Activated gamma-delta T cell treated with Interleukin-2 at 50 U/mL for 16 hours (primary cell): ENCODE measurements around the gene ZNF212.
"Not testable (repeated sequence)": the region's sequence is repeated elsewhere in the genome, so short reads cannot be mapped to it uniquely, and the experiment has no call there.

Experiments used
- DNase-seq: peaks from one replicate; pipeline ENCODE4 v3.0.0-alpha.2; 2020

Gene ZNF212

GRCh38 chr7:149220534-149220933, 18.9 kb upstream of the ZNF212 start:
- DNase-seq, result no peak

GRCh38 chr7:149223176-149223575, 16.3 kb upstream of the ZNF212 start:
- DNase-seq, result no peak

- DNase-seq, result no peak
Observed at GRCh38 chr7:149223761-149224160, 15.7 kb upstream of the ZNF212 start.

- DNase-seq, result no peak
Observed at GRCh38 chr7:149224352-149224751, 15.1 kb upstream of the ZNF212 start.

GRCh38 chr7:149225106-149225505, 14.3 kb upstream of the ZNF212 start:
- DNase-seq, result no peak

GRCh38 chr7:149225656-149226055, 13.8 kb upstream of the ZNF212 start:
- DNase-seq, result no peak

GRCh38 chr7:149226366-149226765, 13.1 kb upstream of the ZNF212 start:
- DNase-seq, result not testable (repeated sequence)

- no peak for DNase-seq
Observed at GRCh38 chr7:149226840-149227494, 12.5 kb upstream of the ZNF212 start.

GRCh38 chr7:149228831-149229471, 10.5 kb upstream of the ZNF212 start:
- no peak for DNase-seq

GRCh38 chr7:149229526-149229925, 9.9 kb upstream of the ZNF212 start:
- no peak for DNase-seq

- no peak for DNase-seq
Observed at GRCh38 chr7:149232362-149232761, 7.1 kb upstream of the ZNF212 start.

- DNase-seq, result not testable (repeated sequence)
Observed at GRCh38 chr7:149233655-149234204, 5.7 kb upstream of the ZNF212 start.

GRCh38 chr7:149237502-149237901, 1.9 kb upstream of the ZNF212 start:
- no peak for DNase-seq

- DNase-seq, result no peak
Observed at GRCh38 chr7:149238051-149238450, 1.4 kb upstream of the ZNF212 start.

- no peak for DNase-seq
Observed at GRCh38 chr7:149240637-149241036, 1.2 kb downstream of the ZNF212 start.

GRCh38 chr7:149241696-149242095, 2.2 kb downstream of the ZNF212 start:
- DNase-seq, result no peak

GRCh38 chr7:149245244-149245643, 5.8 kb downstream of the ZNF212 start:
- no peak for DNase-seq

GRCh38 chr7:149245744-149246143, 6.3 kb downstream of the ZNF212 start:
- no peak for DNase-seq

- DNase-seq, result no peak
Observed at GRCh38 chr7:149248777-149249176, 9.3 kb downstream of the ZNF212 start.

GRCh38 chr7:149250151-149250550, 10.7 kb downstream of the ZNF212 start:
- not testable (repeated sequence) for DNase-seq

GRCh38 chr7:149251518-149251917, 12.1 kb downstream of the ZNF212 start:
- not testable (repeated sequence) for DNase-seq

GRCh38 chr7:149252378-149252777, 12.9 kb downstream of the ZNF212 start:
- DNase-seq, result no peak

- DNase-seq, result no peak
Observed at GRCh38 chr7:149253665-149254064, 14.2 kb downstream of the ZNF212 start.

- DNase-seq, result no peak
Observed at GRCh38 chr7:149254181-149254858, 14.9 kb downstream of the ZNF212 start.
